Parathyroid adenoma (tissue), 2 donors: ENCODE results near the gene ITSN2.

Experiments used
- H2AFZ ChIP-seq: fragments of 300-600 bp; sonication (generic); one replicate; pipeline ENCODE4 v1.7.0; 2017; ENCODE audit warnings: antibody characterized with exemption, mild to moderate bottlenecking
- H3K27ac ChIP-seq: fragments of 300-600 bp; sonication (generic); one replicate; pipeline ENCODE4 v1.7.0; 2017
- H3K27me3 ChIP-seq: fragments of 300-600 bp; sonication (generic); one replicate; pipeline ENCODE4 v1.7.0; 2017; ENCODE audit warnings: low read length; ENCODE audit not compliant: control insufficient read depth, insufficient read depth
- H3K36me3 ChIP-seq: fragments of 300-600 bp; sonication (generic); one replicate; pipeline ENCODE4 v1.7.0; 2017; ENCODE audit warnings: low read length; ENCODE audit not compliant: control insufficient read depth, insufficient read depth
- H3K4me1 ChIP-seq: fragments of 300-600 bp; sonication (generic); one replicate; pipeline ENCODE4 v1.7.0; 2017; ENCODE audit warnings: control low read depth
- H3K4me2 ChIP-seq: fragments of 300-600 bp; sonication (generic); one replicate; pipeline ENCODE4 v1.7.0; 2017; ENCODE audit warnings: low read length
- H3K4me3 ChIP-seq: fragments of 300-600 bp; sonication (generic); one replicate; pipeline ENCODE4 v1.7.0; 2017; ENCODE audit warnings: low read depth, low read length
- H3K79me2 ChIP-seq: fragments of 300-600 bp; sonication (generic); one replicate; pipeline ENCODE4 v1.7.0; 2017; ENCODE audit warnings: control low read depth
- H3K9ac ChIP-seq: fragments of 300-600 bp; sonication (generic); one replicate; pipeline ENCODE4 v1.7.0; 2017; ENCODE audit warnings: mild to moderate bottlenecking
- H3K9me3 ChIP-seq: fragments of 300-600 bp; sonication (generic); one replicate; pipeline ENCODE4 v1.7.0; 2017; ENCODE audit warnings: low read length; ENCODE audit not compliant: control insufficient read depth
- TF ChIP-seq, protein P1 (sequence below): fragments of 300-600 bp; sonication (generic); IDR thresholded peaks from one replicate; pipeline ENCODE4 v1.7.0; 2017; ENCODE audit warnings: antibody characterized with exemption, mild to moderate bottlenecking
- donor health status: primary hyperparathyroidism.

ITSN2 gene

DNA sequence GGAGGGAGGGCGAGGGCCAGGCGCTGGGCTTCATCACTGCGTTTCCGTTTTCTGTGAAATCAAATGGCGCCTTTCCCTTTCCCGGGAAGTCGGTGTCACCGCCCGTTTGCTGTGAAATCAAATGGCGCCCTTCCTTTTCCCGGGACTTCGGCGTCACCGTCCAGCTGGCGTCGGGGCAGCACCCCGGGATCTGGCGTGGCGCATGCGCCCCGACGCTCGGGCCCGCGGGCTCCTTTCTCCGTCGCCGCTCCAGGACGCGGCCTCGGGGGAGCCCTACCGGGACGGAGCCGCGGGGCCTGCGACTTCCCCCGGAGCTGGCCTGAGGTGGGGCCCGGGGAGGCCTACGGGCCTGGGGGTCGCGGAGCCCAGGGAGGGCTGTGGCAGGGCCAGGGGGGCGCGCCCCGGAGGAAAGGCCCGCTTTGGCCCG lies 185.5 kb downstream of the ITSN2 start, which contains the start of gene FAM228A:
FAM228A (plus strand) TSS at position 203 of the 427 bp plus-strand sequence. CDS start 428 bp downstream, outside the sequence.
- H3K27ac ChIP-seq = no peak within 1 kb of the TSS
- TF ChIP-seq, protein P1, sequence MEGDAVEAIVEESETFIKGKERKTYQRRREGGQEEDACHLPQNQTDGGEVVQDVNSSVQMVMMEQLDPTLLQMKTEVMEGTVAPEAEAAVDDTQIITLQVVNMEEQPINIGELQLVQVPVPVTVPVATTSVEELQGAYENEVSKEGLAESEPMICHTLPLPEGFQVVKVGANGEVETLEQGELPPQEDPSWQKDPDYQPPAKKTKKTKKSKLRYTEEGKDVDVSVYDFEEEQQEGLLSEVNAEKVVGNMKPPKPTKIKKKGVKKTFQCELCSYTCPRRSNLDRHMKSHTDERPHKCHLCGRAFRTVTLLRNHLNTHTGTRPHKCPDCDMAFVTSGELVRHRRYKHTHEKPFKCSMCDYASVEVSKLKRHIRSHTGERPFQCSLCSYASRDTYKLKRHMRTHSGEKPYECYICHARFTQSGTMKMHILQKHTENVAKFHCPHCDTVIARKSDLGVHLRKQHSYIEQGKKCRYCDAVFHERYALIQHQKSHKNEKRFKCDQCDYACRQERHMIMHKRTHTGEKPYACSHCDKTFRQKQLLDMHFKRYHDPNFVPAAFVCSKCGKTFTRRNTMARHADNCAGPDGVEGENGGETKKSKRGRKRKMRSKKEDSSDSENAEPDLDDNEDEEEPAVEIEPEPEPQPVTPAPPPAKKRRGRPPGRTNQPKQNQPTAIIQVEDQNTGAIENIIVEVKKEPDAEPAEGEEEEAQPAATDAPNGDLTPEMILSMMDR = no peak
- H3K4me3 ChIP-seq = no peak within 1 kb of the TSS
- no peaks in the 10 kb centered on the region for H3K9me3 ChIP-seq
- H3K36me3 ChIP-seq = no peaks in the 10 kb centered on the region
- H2AFZ ChIP-seq = no peak within 1 kb of the TSS
- no peak within 1 kb of the TSS for H3K9ac ChIP-seq
- H3K27me3 ChIP-seq = no peaks in the 10 kb centered on the region
- H3K79me2 ChIP-seq = no peaks in the 10 kb centered on the region
- no peaks in the 10 kb centered on the region for H3K4me1 ChIP-seq
- H3K4me2 ChIP-seq = no peak within 1 kb of the TSS

DNA sequence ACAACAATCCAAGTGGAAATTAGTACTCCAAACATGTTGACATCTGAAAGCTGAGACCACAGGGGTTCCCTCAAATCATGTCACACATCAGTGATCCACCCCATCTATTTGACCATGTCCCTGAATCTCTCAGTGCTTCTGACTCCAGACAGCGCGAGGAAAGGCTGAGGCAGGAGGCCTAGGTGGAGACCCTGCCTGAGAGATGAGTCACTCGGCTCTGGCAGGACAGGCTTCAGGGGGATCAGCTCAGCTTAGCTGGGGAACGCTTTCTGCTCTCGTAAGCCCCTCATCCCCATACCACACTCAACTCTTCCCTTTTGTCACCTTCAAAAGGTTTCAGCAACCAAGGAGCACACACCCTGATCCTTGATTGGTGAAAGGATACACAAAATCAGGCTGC lies 191.3 kb downstream of the ITSN2 start:
- Histone ChIP-seq H2AFZ (no peak overlapping the region), H3K36me3 (no peaks in the 10 kb centered on the region), H3K27me3 (no peaks in the 10 kb centered on the region), H3K4me1 (no peaks in the 10 kb centered on the region), H3K9me3 (no peaks in the 10 kb centered on the region), H3K9ac (no peak overlapping the region), H3K79me2 (no peaks in the 10 kb centered on the region), H3K4me3 (no peak overlapping the region), H3K27ac (no peak overlapping the region), H3K4me2 (no peak overlapping the region)
- TF ChIP-seq, protein P1 = no peak

DNA sequence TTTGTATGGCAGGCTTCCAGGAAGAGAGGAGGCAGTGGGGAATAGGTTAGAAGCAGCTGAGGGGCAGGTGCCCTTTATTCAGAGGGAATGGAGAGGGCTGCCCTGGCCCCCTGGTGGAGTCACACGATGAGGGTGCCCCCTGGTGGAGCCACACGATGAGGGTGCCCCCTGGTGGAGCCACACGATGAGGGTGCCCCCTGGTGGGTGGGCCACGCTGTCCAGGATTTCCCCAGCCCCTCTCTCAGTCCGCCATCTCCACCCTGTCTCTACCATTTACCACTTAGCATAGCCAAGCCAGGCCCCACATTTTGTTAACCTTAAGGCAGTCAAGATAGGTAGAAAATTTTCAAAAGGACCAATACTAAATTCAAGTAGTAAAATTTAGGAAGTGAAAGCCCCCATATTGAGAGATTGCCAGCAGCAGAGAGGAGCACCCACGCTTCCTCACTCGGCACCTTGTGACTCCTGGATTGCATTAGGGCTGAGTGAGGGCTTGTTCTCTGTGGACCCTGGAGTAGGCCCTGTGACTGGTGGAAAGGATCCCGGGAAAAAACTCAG lies 195.8 kb downstream of the ITSN2 start:
- H3K9me3 ChIP-seq = no peaks in the 10 kb centered on the region
- H3K27me3 ChIP-seq = no peaks in the 10 kb centered on the region
- no peaks in the 10 kb centered on the region for H3K79me2 ChIP-seq
- no peak overlapping the region for H3K9ac ChIP-seq
- H2AFZ ChIP-seq = no peak overlapping the region
- H3K4me1 ChIP-seq = no peaks in the 10 kb centered on the region
- TF ChIP-seq, protein P1 = peak; percentile 48
- no peak overlapping the region for H3K4me2 ChIP-seq
- H3K36me3 ChIP-seq = no peaks in the 10 kb centered on the region
- no peak overlapping the region for H3K27ac ChIP-seq
- H3K4me3 ChIP-seq = no peak overlapping the region

DNA sequence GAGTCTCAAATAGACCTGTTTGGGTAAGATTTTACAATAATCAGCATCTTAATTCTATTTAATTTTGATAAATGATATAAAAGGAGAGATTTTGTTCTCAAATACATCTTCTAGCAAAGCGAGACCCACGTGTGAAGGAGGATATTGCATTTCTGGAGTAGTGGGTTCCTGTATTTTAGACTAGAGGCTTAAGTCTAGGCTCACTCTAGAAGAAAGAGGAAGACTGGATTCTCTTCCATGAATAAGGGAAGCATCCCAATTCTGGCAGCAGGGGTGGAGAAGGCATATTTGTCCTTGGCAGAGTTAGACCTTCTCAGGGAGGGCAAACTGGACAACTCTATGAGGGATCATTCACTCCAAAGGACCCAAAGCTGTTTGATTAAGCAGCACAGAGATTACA lies 196.7 kb downstream of the ITSN2 start:
- Histone ChIP-seq H3K27ac (no peak overlapping the region), H3K4me3 (no peak overlapping the region), H3K9ac (no peak overlapping the region), H3K36me3 (no peaks in the 10 kb centered on the region), H3K4me1 (no peaks in the 10 kb centered on the region), H3K27me3 (no peaks in the 10 kb centered on the region), H3K79me2 (no peaks in the 10 kb centered on the region), H3K9me3 (no peaks in the 10 kb centered on the region), H2AFZ (no peak overlapping the region), H3K4me2 (no peak overlapping the region)
- TF ChIP-seq, protein P1 = no peak

DNA sequence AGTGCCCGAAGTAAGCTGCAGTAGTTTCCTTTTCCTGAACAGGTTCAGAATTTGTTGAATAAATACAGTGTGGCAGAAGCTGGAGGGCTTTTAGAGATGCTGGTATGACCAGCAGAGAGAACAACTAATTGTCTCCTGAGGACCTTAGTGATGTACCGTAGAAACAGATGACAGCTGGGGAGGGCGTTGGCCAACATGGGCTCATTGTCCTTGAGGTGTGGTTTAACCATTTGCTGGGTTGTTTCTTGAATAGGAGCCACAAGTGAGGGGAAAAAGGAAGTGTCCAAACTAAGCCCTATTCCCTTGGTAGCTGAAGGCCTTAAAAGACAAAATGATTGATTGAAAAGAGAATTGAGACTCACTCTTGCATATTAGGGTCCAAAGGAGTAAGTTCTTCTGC lies 197.2 kb downstream of the ITSN2 start:
- H3K27ac ChIP-seq = no peak overlapping the region
- H3K79me2 ChIP-seq = no peaks in the 10 kb centered on the region
- H3K4me2 ChIP-seq = no peak overlapping the region
- H3K27me3 ChIP-seq = no peaks in the 10 kb centered on the region
- H3K9me3 ChIP-seq = no peaks in the 10 kb centered on the region
- TF ChIP-seq, protein P1 = no peak
- no peak overlapping the region for H3K9ac ChIP-seq
- H3K36me3 ChIP-seq = no peaks in the 10 kb centered on the region
- H3K4me3 ChIP-seq = no peak overlapping the region
- no peak overlapping the region for H2AFZ ChIP-seq
- no peaks in the 10 kb centered on the region for H3K4me1 ChIP-seq
